HCT116 (cell line): ENCODE data around the gene WAC. TPM values are rescaled to one million over a fixed set of nuclear protein-coding genes. Genes with fewer than 3 reads are reported as not detected.

ENCODE experiments used
- ATAC-seq: fragments of 200-7000 bp; cut with Tn5 transposase; 2 replicates; pipeline ENCODE4 v1.9.1; 2020; ENCODE audit warnings: mild to moderate bottlenecking, moderate library complexity
- BruUV-seq: library from RNA; stranded (reverse); fragments of 400-500 nt; replicated peaks from 2 replicates; lab custom pipeline; 2021; lab: Mats Ljungman, UMichigan
- CTCF ChIA-PET: fragments of 300-600 bp; sonication (Branson Sonifier 250); formaldehyde crosslinking; loops from one replicate; lab custom pipeline; 2021; ENCODE audit warnings: antibody characterized with exemption; lab: Charles Lee
- POLR2A ChIA-PET: fragments of 300-600, 350-600 bp; sonication (Branson Sonifier 250); formaldehyde crosslinking; loops from one replicate; lab custom pipeline; 2021; ENCODE audit warnings: antibody characterized with exemption; lab: Charles Lee
- RAD21 ChIA-PET, 2 experiments: fragments of 300-600 bp; sonication (Branson Sonifier 250); formaldehyde crosslinking; loops; one replicate each; lab custom pipeline; 2023; ENCODE audit warnings: low total read pairs in 2 of 2; ENCODE audit not compliant: uncharacterized antibody in 2 of 2, unreplicated experiment in 2 of 2, low non-redundant PET in 1 of 2; lab: Charles Lee
- DNase-seq: peaks from one replicate; pipeline ENCODE4 v3.0.0-alpha.2; 2010; ENCODE audit warnings: low read depth, low spot score
- H2AFZ ChIP-seq: fragments of 200-600 bp; shearing (Covaris generic), sonication (generic); 2 replicates; pipeline ENCODE4 v1.6.1; 2017; ENCODE audit warnings: low read depth, mixed run types, mixed read lengths, antibody characterized with exemption, low read length; ENCODE audit not compliant: poor library complexity, severe bottlenecking
- H3K27ac ChIP-seq: 2 replicates; pipeline ENCODE4 v1.5.1; 2012; ENCODE audit warnings: low read depth, low read length
- H3K27me3 ChIP-seq: fragments of 200-600 bp; sonication (generic); 2 replicates; pipeline ENCODE4 v1.6.1; 2016; ENCODE audit warnings: mixed run types, low read length, mixed read lengths; ENCODE audit not compliant: insufficient read depth
- H3K36me3 ChIP-seq, 2 experiments: fragments of 200-500 bp in 1 of 2; fragments of 200-600 bp in 1 of 2; sonication (Bioruptor generic) in 1 of 2; sonication (generic) in 1 of 2; 2 replicates each; pipeline versions ENCODE4 v1.5.1 to v1.6.1; 2014 to 2016; ENCODE audit warnings: low read length in 2 of 2, inconsistent platforms in 1 of 2, mixed read lengths in 1 of 2, mixed run types in 1 of 2; ENCODE audit not compliant: insufficient read depth in 2 of 2, control insufficient read depth in 1 of 2
- H3K4me1 ChIP-seq, 2 experiments: fragments of 200-600 bp in 1 of 2; sonication (generic) in 1 of 2; 2 replicates each; pipeline versions ENCODE4 v1.5.1 to v1.6.1; 2012 to 2017; ENCODE audit warnings: low read length in 2 of 2, inconsistent platforms in 1 of 2, mild to moderate bottlenecking in 1 of 2, mixed read lengths in 1 of 2, mixed run types in 1 of 2, moderate library complexity in 1 of 2; ENCODE audit not compliant: insufficient read depth in 2 of 2, control insufficient read depth in 1 of 2
- H3K4me2 ChIP-seq: fragments of 200-600 bp; sonication (generic); 2 replicates; pipeline ENCODE4 v1.6.1; 2017; ENCODE audit warnings: mixed run types, low read length, mixed read lengths
- H3K4me3 ChIP-seq, 2 experiments: fragments of 200-600 bp in 1 of 2; sonication (generic) in 1 of 2; replicated peaks in 1 of 2; 2 replicates each; pipeline ENCODE4 v1.5.1; 2011 to 2016; ENCODE audit warnings: low read length in 2 of 2, control low read depth in 1 of 2, low read depth in 1 of 2, mild to moderate bottlenecking in 1 of 2, mixed read lengths in 1 of 2, mixed run types in 1 of 2
- H3K79me2 ChIP-seq: fragments of 200-600 bp; sonication (generic); 2 replicates; pipeline ENCODE4 v1.6.1; 2017; ENCODE audit warnings: mild to moderate bottlenecking, mixed run types, low read length, moderate library complexity, mixed read lengths; ENCODE audit not compliant: insufficient read depth
- H3K9ac ChIP-seq: fragments of 200-600 bp; sonication (generic); 2 replicates; pipeline ENCODE4 v1.6.1; 2016; ENCODE audit warnings: low read length, mixed read lengths
- H3K9me2 ChIP-seq: fragments of 200-600 bp; sonication (generic), shearing (Covaris generic); 2 replicates; pipeline ENCODE4 v1.6.1; 2017; ENCODE audit warnings: mixed run types, mild to moderate bottlenecking, moderate library complexity; ENCODE audit not compliant: insufficient read depth
- H3K9me3 ChIP-seq, 2 experiments: fragments of 200-500 bp in 1 of 2; fragments of 200-600 bp in 1 of 2; sonication (Bioruptor generic) in 1 of 2; sonication (generic) in 1 of 2; 2 replicates each; pipeline ENCODE4 v1.6.1; 2014 to 2017; ENCODE audit warnings: low read length in 2 of 2, mixed read lengths in 2 of 2, inconsistent platforms in 1 of 2, low read depth in 1 of 2, mild to moderate bottlenecking in 1 of 2, mixed run types in 1 of 2, moderate library complexity in 1 of 2; ENCODE audit not compliant: control insufficient read depth in 1 of 2, insufficient read depth in 1 of 2
- H4K20me1 ChIP-seq: fragments of 200-600 bp; sonication (generic), shearing (Covaris generic); 2 replicates; pipeline ENCODE4 v1.6.1; 2017; ENCODE audit warnings: mixed run types, mild to moderate bottlenecking, moderate library complexity; ENCODE audit not compliant: insufficient read depth
- CBX3 ChIP-seq: IDR thresholded peaks from 2 replicates; pipeline ENCODE4 v1.6.1; 2012; ENCODE audit warnings: low read depth
- CEBPB ChIP-seq: IDR thresholded peaks from 2 replicates; pipeline ENCODE4 v1.6.1; 2012; ENCODE audit warnings: low read depth
- EGR1 ChIP-seq: IDR thresholded peaks from 2 replicates; pipeline ENCODE4 v1.6.1; 2012; ENCODE audit warnings: low read depth
- ELF1 ChIP-seq: IDR thresholded peaks from 2 replicates; pipeline ENCODE4 v1.6.1; 2012; ENCODE audit warnings: low read depth, borderline replicate concordance
- EZH2phosphoT487 ChIP-seq: fragments of 200-600 bp; IDR thresholded peaks from 2 replicates; pipeline ENCODE4 v1.6.1; 2018; ENCODE audit warnings: antibody characterized with exemption, borderline replicate concordance
- JUND ChIP-seq: IDR thresholded peaks from 2 replicates; pipeline ENCODE4 v1.6.1; 2012
- POLR2AphosphoS5 ChIP-seq: IDR thresholded peaks from 2 replicates; pipeline ENCODE4 v1.6.1; 2011; ENCODE audit warnings: mild to moderate bottlenecking, low read depth, low read length, moderate library complexity
- SIN3A ChIP-seq: IDR thresholded peaks from 2 replicates; pipeline ENCODE4 v1.6.1; 2012; ENCODE audit warnings: low read depth
- SP1 ChIP-seq: IDR thresholded peaks from 2 replicates; pipeline ENCODE4 v1.6.1; 2012; ENCODE audit warnings: low read depth
- SRF ChIP-seq: IDR thresholded peaks from 2 replicates; pipeline ENCODE4 v1.6.1; 2012; ENCODE audit warnings: low read depth
- TCF7L2 ChIP-seq: IDR thresholded peaks from 2 replicates; pipeline ENCODE4 v1.7.0; 2011; ENCODE audit warnings: borderline replicate concordance, inconsistent platforms; ENCODE audit not compliant: insufficient read depth, insufficient read length; ENCODE audit errors: extremely low read depth
- YY1 ChIP-seq: IDR thresholded peaks from 2 replicates; pipeline ENCODE4 v1.6.1; 2011; ENCODE audit warnings: low read length, low read depth, moderate library complexity, mild to moderate bottlenecking; ENCODE audit not compliant: insufficient replicate concordance; ENCODE audit errors: extremely low read depth
- intact Hi-C: fragments of 100-400 bp; cut with micrococcal nuclease; formaldehyde crosslinking; loops from 2 replicates; pipeline ENCODE4 v1.10.0; 2022
- total RNA-seq: library from RNA; stranded (reverse); gene quantifications from one replicate; pipeline ENCODE4 v1.2.1, GENCODE V29; 2021; ENCODE audit not compliant: unreplicated experiment
- TF ChIP-seq, protein P1 (sequence below): IDR thresholded peaks from 2 replicates; pipeline ENCODE4 v1.6.1; 2011; ENCODE audit warnings: mild to moderate bottlenecking, low read length, moderate library complexity; ENCODE audit not compliant: insufficient replicate concordance; ENCODE audit errors: extremely low read depth
- TF ChIP-seq, protein P2 (sequence below): IDR thresholded peaks from 2 replicates; pipeline ENCODE4 v1.6.1; 2012; ENCODE audit warnings: low read depth

The WAC gene
- total RNA-seq, 1 experiment from 2014 or later = 117 TPM

DNA sequence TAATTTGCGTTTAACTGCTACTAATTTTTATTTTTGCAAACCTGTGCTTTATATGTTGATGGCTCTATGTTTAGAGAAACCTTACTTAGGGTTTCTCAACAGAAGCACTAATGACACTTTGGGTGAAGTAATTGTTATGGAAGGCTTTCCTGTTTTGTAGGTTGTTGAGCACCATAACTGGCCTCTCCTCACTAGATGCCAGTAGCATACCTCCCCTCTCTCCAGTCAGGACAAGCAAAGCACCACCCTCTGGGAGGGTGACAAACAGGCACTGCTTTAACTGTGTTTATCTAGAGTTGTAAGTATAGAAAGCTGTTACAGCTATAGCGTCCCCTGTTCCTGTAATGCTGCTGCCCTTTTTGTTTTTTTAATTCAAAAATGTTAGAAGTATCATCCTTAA, 60.9 kb downstream of the WAC start:
- RAD21 ChIA-PET = no interaction called here
- peaks cover 46% of the 10 kb centered on the region; the same call in 1 of the 2 replicates for H4K20me1 ChIP-seq

More for the DNA sequence above, 60.9 kb downstream of the WAC start:
- Histone ChIP-seq H3K79me2 (peaks cover 100% of the 10 kb centered on the region), H3K36me3 (peaks cover 31 to 33% of the 10 kb centered on the region in 2 experiments), H3K4me1 (peaks cover 0 to 20% of the 10 kb centered on the region in 2 experiments; a peak in 2 of 4 replicates), H3K27me3 (no peaks in the 10 kb centered on the region), H3K9ac (no peak overlapping the region), H3K27ac (no peak overlapping the region), H2AFZ (no peak overlapping the region), H3K9me3 (no peaks in the 10 kb centered on the region), H3K4me2 (no peak overlapping the region), H3K4me3 (no peak overlapping the region), H3K9me2 (no peaks in the 10 kb centered on the region)
- no peak for TF ChIP-seq CEBPB
- TF ChIP-seq YY1 = no peak
- TF ChIP-seq ELF1 = no peak
- no peak for TF ChIP-seq EZH2phosphoT487
- no peak for TF ChIP-seq EGR1
- no peak for TF ChIP-seq JUND
- TF ChIP-seq, protein P1, sequence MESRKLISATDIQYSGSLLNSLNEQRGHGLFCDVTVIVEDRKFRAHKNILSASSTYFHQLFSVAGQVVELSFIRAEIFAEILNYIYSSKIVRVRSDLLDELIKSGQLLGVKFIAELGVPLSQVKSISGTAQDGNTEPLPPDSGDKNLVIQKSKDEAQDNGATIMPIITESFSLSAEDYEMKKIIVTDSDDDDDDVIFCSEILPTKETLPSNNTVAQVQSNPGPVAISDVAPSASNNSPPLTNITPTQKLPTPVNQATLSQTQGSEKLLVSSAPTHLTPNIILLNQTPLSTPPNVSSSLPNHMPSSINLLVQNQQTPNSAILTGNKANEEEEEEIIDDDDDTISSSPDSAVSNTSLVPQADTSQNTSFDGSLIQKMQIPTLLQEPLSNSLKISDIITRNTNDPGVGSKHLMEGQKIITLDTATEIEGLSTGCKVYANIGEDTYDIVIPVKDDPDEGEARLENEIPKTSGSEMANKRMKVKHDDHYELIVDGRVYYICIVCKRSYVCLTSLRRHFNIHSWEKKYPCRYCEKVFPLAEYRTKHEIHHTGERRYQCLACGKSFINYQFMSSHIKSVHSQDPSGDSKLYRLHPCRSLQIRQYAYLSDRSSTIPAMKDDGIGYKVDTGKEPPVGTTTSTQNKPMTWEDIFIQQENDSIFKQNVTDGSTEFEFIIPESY = no peak
- TF ChIP-seq TCF7L2 = no peak
- no peak for TF ChIP-seq SRF
- TF ChIP-seq SP1 = no peak
- TF ChIP-seq CBX3 = no peak
- no peak for TF ChIP-seq POLR2AphosphoS5
- no peak for TF ChIP-seq SIN3A
- TF ChIP-seq, protein P2, sequence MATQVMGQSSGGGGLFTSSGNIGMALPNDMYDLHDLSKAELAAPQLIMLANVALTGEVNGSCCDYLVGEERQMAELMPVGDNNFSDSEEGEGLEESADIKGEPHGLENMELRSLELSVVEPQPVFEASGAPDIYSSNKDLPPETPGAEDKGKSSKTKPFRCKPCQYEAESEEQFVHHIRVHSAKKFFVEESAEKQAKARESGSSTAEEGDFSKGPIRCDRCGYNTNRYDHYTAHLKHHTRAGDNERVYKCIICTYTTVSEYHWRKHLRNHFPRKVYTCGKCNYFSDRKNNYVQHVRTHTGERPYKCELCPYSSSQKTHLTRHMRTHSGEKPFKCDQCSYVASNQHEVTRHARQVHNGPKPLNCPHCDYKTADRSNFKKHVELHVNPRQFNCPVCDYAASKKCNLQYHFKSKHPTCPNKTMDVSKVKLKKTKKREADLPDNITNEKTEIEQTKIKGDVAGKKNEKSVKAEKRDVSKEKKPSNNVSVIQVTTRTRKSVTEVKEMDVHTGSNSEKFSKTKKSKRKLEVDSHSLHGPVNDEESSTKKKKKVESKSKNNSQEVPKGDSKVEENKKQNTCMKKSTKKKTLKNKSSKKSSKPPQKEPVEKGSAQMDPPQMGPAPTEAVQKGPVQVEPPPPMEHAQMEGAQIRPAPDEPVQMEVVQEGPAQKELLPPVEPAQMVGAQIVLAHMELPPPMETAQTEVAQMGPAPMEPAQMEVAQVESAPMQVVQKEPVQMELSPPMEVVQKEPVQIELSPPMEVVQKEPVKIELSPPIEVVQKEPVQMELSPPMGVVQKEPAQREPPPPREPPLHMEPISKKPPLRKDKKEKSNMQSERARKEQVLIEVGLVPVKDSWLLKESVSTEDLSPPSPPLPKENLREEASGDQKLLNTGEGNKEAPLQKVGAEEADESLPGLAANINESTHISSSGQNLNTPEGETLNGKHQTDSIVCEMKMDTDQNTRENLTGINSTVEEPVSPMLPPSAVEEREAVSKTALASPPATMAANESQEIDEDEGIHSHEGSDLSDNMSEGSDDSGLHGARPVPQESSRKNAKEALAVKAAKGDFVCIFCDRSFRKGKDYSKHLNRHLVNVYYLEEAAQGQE = no peak
- intact Hi-C loops = no loop called here
- ChIA-PET POLR2A (interaction anchor here (0.6 kb wide), 1 partner anchor 49 kb away, joined by 3 read pairs; no protein-coding TSS in a partner anchor), CTCF (no interaction called here)
- no peak for ATAC-seq
- DNase-seq = no peak
- BruUV-seq = no TSS peak
